ENCODE measurements around the gene LGR4. TPM values are rescaled to one million over a fixed set of nuclear protein-coding genes. Genes with fewer than 3 reads are reported as not detected.
"Not testable (repeated sequence)": the region's sequence is repeated elsewhere in the genome, so short reads cannot be mapped to it uniquely, and the experiment has no call there.

LGR4 gene
- total RNA-seq, 1 donor from 2014 or later, result 51.5 TPM

DNA sequence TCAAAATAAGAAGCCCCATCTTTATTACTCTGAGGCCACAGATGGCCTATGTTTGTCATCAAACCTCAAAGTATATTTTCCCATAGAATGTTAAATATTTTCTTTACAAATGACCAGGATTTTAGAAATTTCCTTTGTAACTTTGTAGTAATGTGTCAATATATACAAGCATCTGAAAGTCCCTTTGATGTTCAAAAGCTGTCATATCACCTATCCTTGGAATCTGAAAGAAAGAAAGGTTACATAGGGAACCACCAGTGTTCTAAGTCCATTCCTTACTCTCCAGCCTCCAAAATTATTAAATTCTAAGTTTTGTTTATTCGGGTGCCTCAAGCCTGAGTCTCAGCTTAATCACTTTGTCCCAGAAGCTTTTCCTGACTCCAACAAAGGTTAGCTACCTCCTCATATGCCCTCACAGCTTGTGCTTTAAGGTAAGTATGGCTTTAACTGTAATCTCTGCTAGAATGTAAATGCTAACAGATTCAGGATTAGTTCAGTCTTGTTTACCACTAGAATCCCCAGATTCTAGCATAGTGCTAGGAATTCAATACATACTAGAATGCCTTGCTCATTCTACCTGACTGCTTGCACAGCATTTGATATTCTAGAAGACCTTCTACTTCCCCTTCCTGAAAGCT, 141.8 kb downstream of the LGR4 start:
- Mint-ChIP-seq H3K27ac (ENCODE audit: unreplicated experiment) (no peak overlapping the region), H3K4me3 (no peak overlapping the region), H3K4me1 (no peaks in the 10 kb centered on the region)

DNA sequence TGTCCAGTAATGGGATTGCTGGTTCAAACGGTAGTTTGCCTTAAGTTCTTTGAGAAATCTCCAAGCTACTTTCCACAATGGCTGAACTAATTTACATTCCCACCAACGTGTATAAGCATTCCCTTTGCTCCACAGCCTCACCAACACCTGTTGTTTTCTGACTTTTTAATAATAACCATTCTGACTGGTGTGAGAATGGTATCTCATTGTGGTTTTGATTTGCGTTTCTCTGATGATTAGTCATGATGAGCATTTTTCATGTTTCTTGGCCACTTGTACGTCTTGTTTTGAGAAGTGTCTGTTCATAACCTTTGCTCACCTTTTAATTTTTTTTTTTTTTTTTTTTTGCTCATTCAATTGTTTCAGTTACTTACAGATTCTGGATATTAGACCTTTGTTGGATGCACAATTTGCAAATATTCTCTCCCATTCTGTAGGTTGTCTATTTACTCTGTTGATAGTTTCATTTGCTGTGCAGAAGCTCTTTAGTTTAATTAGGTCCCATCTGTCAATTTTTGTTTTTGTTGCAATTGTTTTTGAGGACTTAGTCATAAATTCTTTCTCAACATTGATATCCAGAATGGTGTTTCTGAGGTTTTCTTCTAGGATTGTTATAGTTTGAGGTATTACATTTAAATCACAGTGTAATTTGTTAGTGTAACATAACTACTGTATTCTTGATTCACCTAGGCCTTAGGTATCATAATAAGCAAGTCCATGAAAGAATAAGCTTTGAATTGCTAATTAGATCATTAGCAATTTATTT, 142.5 kb downstream of the LGR4 start:
- H3K36me3 Mint-ChIP-seq (ENCODE audit: low read depth), result peaks cover 39% of the 10 kb centered on the region
- no peaks in the 10 kb centered on the region for H3K4me1 Mint-ChIP-seq
- no peak overlapping the region for H3K27ac Mint-ChIP-seq (ENCODE audit: unreplicated experiment)
- TF ChIP-seq, protein P1, sequence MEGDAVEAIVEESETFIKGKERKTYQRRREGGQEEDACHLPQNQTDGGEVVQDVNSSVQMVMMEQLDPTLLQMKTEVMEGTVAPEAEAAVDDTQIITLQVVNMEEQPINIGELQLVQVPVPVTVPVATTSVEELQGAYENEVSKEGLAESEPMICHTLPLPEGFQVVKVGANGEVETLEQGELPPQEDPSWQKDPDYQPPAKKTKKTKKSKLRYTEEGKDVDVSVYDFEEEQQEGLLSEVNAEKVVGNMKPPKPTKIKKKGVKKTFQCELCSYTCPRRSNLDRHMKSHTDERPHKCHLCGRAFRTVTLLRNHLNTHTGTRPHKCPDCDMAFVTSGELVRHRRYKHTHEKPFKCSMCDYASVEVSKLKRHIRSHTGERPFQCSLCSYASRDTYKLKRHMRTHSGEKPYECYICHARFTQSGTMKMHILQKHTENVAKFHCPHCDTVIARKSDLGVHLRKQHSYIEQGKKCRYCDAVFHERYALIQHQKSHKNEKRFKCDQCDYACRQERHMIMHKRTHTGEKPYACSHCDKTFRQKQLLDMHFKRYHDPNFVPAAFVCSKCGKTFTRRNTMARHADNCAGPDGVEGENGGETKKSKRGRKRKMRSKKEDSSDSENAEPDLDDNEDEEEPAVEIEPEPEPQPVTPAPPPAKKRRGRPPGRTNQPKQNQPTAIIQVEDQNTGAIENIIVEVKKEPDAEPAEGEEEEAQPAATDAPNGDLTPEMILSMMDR (conservative IDR thresholded peaks at IDR 0.05), result no peak
- H3K27me3 Mint-ChIP-seq (ENCODE audit: low read depth), result no peaks in the 10 kb centered on the region
- H3K4me3 Mint-ChIP-seq, result no peak overlapping the region
- peaks cover 11% of the 10 kb centered on the region for H3K9me3 Mint-ChIP-seq
- no peak for DNase-seq (ENCODE audit: low read depth, low spot score)

More for the DNA sequence above, 141.8 kb downstream of the LGR4 start:
- Mint-ChIP-seq H3K9me3 (peaks cover 10% of the 10 kb centered on the region), H3K27me3 (ENCODE audit: low read depth) (no peaks in the 10 kb centered on the region), H3K36me3 (ENCODE audit: low read depth) (peaks cover 33% of the 10 kb centered on the region)
- TF ChIP-seq, protein P1 (conservative IDR thresholded peaks at IDR 0.05), result no peak
- DNase-seq (ENCODE audit: low read depth, low spot score), result no peak

DNA sequence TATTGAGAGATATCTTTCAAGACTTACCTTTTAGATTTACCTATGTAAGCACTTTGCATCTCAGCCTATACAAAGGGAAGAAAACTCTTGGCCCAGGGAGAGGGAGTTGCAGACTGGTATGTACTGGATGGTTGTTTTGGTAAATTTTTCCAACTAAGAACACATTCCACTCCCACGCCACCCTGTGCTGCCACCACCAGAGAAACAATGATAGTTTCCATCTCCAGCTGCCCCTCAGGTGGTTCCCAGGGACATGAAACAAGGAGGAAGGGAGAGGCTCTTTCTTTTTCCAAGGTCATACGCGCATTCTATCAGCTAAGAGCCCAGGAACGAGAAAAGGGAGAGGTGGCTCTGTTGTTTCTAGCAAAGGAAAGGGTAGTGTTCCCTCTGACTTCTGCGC, 144.0 kb downstream of the LGR4 start:
- no peak for DNase-seq (ENCODE audit: low read depth, low spot score)
- Mint-ChIP-seq H3K4me1 (no peaks in the 10 kb centered on the region), H3K27me3 (ENCODE audit: low read depth) (no peaks in the 10 kb centered on the region), H3K36me3 (ENCODE audit: low read depth) (peaks cover 41% of the 10 kb centered on the region), H3K27ac (ENCODE audit: unreplicated experiment) (no peak overlapping the region), H3K9me3 (peaks cover 13% of the 10 kb centered on the region), H3K4me3 (no peak overlapping the region)
- TF ChIP-seq, protein P1 (conservative IDR thresholded peaks at IDR 0.05), result no peak

DNA sequence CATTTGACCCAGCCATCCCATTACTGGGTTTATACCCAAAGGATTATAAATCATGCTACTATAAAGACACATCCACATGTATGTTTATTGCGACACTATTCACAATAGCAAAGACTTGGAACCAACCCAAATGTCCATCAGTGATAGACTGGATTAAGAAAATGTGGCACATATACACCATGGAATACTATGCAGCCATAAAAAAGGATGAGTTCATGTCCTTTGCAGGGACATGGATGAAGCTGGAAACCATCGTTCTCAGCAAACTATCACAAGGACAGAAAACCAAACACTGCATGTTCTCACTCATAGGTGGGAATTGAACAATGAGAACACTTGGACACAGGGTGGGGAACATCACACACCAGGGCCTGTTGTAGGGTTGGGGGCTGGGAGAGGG, 145.5 kb downstream of the LGR4 start:
- not testable (repeated sequence) for H3K27ac Mint-ChIP-seq (ENCODE audit: unreplicated experiment); H3K4me3 Mint-ChIP-seq; H3K27me3 Mint-ChIP-seq (ENCODE audit: low read depth); H3K4me1 Mint-ChIP-seq; DNase-seq (ENCODE audit: low read depth, low spot score)
- H3K9me3 Mint-ChIP-seq, result peaks cover 13% of the 10 kb centered on the region
- peaks cover 49% of the 10 kb centered on the region for H3K36me3 Mint-ChIP-seq (ENCODE audit: low read depth)

DNA sequence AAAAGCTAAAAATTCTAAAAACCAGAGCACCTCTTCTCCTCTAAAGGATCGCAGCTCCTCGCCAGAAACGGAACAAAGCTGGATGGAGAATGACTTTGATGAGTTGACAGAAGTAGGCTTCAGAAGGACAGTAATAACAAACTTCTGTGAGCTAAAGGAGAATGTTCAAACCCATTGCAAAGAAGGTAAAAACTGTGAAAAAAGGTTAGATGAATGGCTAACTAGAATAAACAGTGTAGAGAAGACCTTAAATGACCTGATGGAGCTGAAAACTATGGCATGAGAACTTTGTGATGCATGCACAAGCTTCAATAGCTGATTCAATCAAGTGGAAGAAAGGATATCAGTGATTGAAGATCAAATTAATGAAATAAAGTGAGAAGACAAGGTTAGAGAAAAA, 150.4 kb downstream of the LGR4 start:
- H3K9me3 Mint-ChIP-seq, result peaks cover 12% of the 10 kb centered on the region
- H3K4me1 Mint-ChIP-seq; H3K27me3 Mint-ChIP-seq (ENCODE audit: low read depth); H3K4me3 Mint-ChIP-seq; H3K27ac Mint-ChIP-seq (ENCODE audit: unreplicated experiment); DNase-seq (ENCODE audit: low read depth, low spot score): not testable (repeated sequence)
- H3K36me3 Mint-ChIP-seq (ENCODE audit: low read depth), result peaks cover 50% of the 10 kb centered on the region

DNA sequence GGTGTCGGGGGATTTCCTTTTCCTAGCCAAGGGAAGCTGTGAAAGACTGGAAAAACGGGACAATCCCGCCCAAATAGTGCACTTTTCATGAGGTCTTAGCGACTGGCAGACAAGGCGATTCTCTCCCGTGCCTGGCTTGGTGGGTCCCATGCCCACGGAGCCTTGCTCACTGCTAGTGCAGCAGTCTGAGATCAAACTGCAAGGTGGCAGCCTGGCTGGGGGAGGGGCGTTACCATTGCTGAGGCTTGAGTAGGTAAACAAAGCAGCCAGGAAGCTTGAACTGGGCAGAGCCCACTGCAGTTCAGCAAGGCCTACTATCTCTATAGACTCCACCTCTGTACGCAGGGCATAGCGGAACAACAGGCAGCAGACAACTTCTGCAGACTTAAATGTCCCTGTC, 151.2 kb downstream of the LGR4 start:
- H3K36me3 Mint-ChIP-seq (ENCODE audit: low read depth), result peaks cover 45% of the 10 kb centered on the region
- H3K27ac Mint-ChIP-seq (ENCODE audit: unreplicated experiment); H3K4me3 Mint-ChIP-seq; DNase-seq (ENCODE audit: low read depth, low spot score); H3K9me3 Mint-ChIP-seq; H3K4me1 Mint-ChIP-seq; H3K27me3 Mint-ChIP-seq (ENCODE audit: low read depth): not testable (repeated sequence)

DNA sequence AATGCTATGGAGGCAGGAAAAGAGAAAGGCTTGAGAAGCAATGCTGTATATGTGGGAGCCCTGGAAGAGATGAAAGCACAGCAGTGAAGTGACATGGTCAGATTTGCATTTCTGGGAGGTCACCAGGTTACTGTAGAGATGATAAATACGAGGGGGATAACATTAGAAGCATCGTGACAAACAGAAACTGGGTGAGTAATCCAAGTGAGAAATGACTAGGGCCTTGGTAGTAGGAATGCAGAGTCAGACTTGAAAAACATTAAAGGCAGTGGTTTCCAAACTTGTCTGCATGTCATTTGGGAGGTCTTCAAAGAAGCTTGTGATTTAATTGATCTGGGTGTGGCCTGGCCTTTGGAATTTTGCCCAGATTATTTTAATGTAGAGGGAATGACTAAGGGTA, 153.5 kb downstream of the LGR4 start:
- no peak overlapping the region for H3K27ac Mint-ChIP-seq (ENCODE audit: unreplicated experiment)
- no peaks in the 10 kb centered on the region for H3K27me3 Mint-ChIP-seq (ENCODE audit: low read depth)
- TF ChIP-seq, protein P1 (conservative IDR thresholded peaks at IDR 0.05), result no peak

More for the DNA sequence above, 153.5 kb downstream of the LGR4 start:
- Mint-ChIP-seq H3K9me3 (peaks cover 5% of the 10 kb centered on the region), H3K36me3 (ENCODE audit: low read depth) (peaks cover 28% of the 10 kb centered on the region), H3K4me3 (no peak overlapping the region), H3K4me1 (no peaks in the 10 kb centered on the region)
- no peak for DNase-seq (ENCODE audit: low read depth, low spot score)
